DOHH2 (cell line): Measurements from ENCODE around the gene DCANP1.

Experiments used
- H3F3A ChIP-seq: fragments of 200-600 bp; sonication (generic), shearing (Covaris generic); 2 replicates; pipeline ENCODE4 v1.6.0; 2016; ENCODE audit warnings: antibody characterized with exemption, mild to moderate bottlenecking; ENCODE audit not compliant: control insufficient read depth, insufficient read depth
- H3K27ac ChIP-seq: fragments of 200-600 bp; sonication (generic); 2 replicates; pipeline ENCODE4 v1.5.1; 2014; ENCODE audit warnings: low read depth, mild to moderate bottlenecking, low read length, moderate library complexity
- H3K27me3 ChIP-seq: fragments of 200-600 bp; sonication (generic); 2 replicates; pipeline ENCODE4 v1.6.1; 2014; ENCODE audit warnings: mild to moderate bottlenecking, low read length, mixed read lengths; ENCODE audit not compliant: control insufficient read depth
- H3K36me3 ChIP-seq: fragments of 200-600 bp; sonication (generic); 2 replicates; pipeline ENCODE4 v1.6.1; 2014; ENCODE audit warnings: mild to moderate bottlenecking, low read length, moderate library complexity, mixed read lengths; ENCODE audit not compliant: control insufficient read depth
- H3K4me1 ChIP-seq: fragments of 200-600 bp; sonication (generic); 2 replicates; pipeline ENCODE4 v1.6.1; 2014; ENCODE audit warnings: mild to moderate bottlenecking, low read length, mixed read lengths; ENCODE audit not compliant: control insufficient read depth
- H3K4me2 ChIP-seq: fragments of 200-600 bp; sonication (generic); 2 replicates; pipeline ENCODE4 v1.6.0; 2014; ENCODE audit warnings: mild to moderate bottlenecking, low read length, moderate library complexity
- H3K4me3 ChIP-seq: fragments of 200-600 bp; sonication (generic); 2 replicates; pipeline ENCODE4 v1.5.1; 2014; ENCODE audit warnings: mild to moderate bottlenecking, low read length, mixed read lengths
- H3K79me2 ChIP-seq: fragments of 200-600 bp; sonication (generic); 2 replicates; pipeline ENCODE4 v1.6.1; 2014; ENCODE audit warnings: mild to moderate bottlenecking, low read length, mixed read lengths; ENCODE audit not compliant: control insufficient read depth
- H3K9me2 ChIP-seq: fragments of 200-600 bp; sonication (generic); replicated peaks from 2 replicates; pipeline ENCODE4 v1.6.1; 2014; ENCODE audit warnings: mild to moderate bottlenecking, low read length, mixed read lengths; ENCODE audit not compliant: control insufficient read depth
- H3K9me3 ChIP-seq: fragments of 200-600 bp; sonication (generic); 2 replicates; pipeline ENCODE4 v1.6.1; 2014; ENCODE audit warnings: antibody characterized with exemption, low read length, mixed read lengths; ENCODE audit not compliant: control insufficient read depth, insufficient read depth
- H4K20me1 ChIP-seq: fragments of 200-600 bp; sonication (generic); 2 replicates; pipeline ENCODE4 v1.6.0; 2014; ENCODE audit warnings: low read depth, mild to moderate bottlenecking, antibody characterized with exemption, low read length, moderate library complexity; ENCODE audit not compliant: control insufficient read depth, insufficient read depth
- CTCF ChIP-seq: fragments of 200-600 bp; sonication (generic); IDR thresholded peaks from one replicate; pipeline ENCODE4 v1.5.1; 2014; ENCODE audit warnings: antibody characterized with exemption, mild to moderate bottlenecking, low read depth, low read length; ENCODE audit not compliant: poor library complexity, severe bottlenecking
- EZH2phosphoT487 ChIP-seq: fragments of 200-600 bp; sonication (generic); IDR thresholded peaks from 2 replicates; pipeline ENCODE4 v1.6.1; 2017; ENCODE audit warnings: borderline replicate concordance, mild to moderate bottlenecking, antibody characterized with exemption, low read length, moderate library complexity, mixed read lengths

The DCANP1 gene

GRCh38 chr5:135438636-135439221 lies 8.4 kb downstream of the DCANP1 start:
- H3K4me2 ChIP-seq = no peak overlapping the region

GRCh38 chr5:135437796-135438560 lies 9.2 kb downstream of the DCANP1 start:
- Histone ChIP-seq H3K4me2 (peak overlapping the region; percentile 47), H3K9me3 (no peaks in the 10 kb centered on the region), H3K4me3 (no peak overlapping the region), H3K9me2 (no peaks in the 10 kb centered on the region), H3K79me2 (no peaks in the 10 kb centered on the region), H3K27me3 (peaks cover 22% of the 10 kb centered on the region), H3F3A (no peaks in the 10 kb centered on the region), H4K20me1 (no peaks in the 10 kb centered on the region), H3K4me1 (peaks cover 14% of the 10 kb centered on the region), H3K36me3 (no peaks in the 10 kb centered on the region), H3K27ac (no peak overlapping the region)
- TF ChIP-seq CTCF = no peak

More at GRCh38 chr5:135438636-135439221, 8.4 kb downstream of the DCANP1 start:
- Histone ChIP-seq H3K9me3 (no peaks in the 10 kb centered on the region), H4K20me1 (no peaks in the 10 kb centered on the region), H3K27ac (no peak overlapping the region), H3K27me3 (peaks cover 22% of the 10 kb centered on the region), H3K9me2 (no peaks in the 10 kb centered on the region), H3K4me1 (peaks cover 14% of the 10 kb centered on the region), H3K4me3 (no peak overlapping the region), H3K36me3 (no peaks in the 10 kb centered on the region), H3F3A (no peaks in the 10 kb centered on the region), H3K79me2 (no peaks in the 10 kb centered on the region)
- TF ChIP-seq EZH2phosphoT487 = no peak
- TF ChIP-seq CTCF = no peak

- TF ChIP-seq CTCF (no peak), EZH2phosphoT487 (no peak)
- peak overlapping the region; percentile 47 for H3K4me2 ChIP-seq
Measured at GRCh38 chr5:135437422-135437795, 9.7 kb downstream of the DCANP1 start.

More at GRCh38 chr5:135437422-135437795, 9.7 kb downstream of the DCANP1 start:
- no peaks in the 10 kb centered on the region for H3K79me2 ChIP-seq
- peaks cover 14% of the 10 kb centered on the region for H3K4me1 ChIP-seq
- H4K20me1 ChIP-seq = no peaks in the 10 kb centered on the region
- no peak overlapping the region for H3K4me3 ChIP-seq
- H3K27ac ChIP-seq = no peak overlapping the region
- peaks cover 20% of the 10 kb centered on the region for H3K27me3 ChIP-seq
- H3K9me2 ChIP-seq = no peaks in the 10 kb centered on the region
- H3K9me3 ChIP-seq = no peaks in the 10 kb centered on the region
- no peaks in the 10 kb centered on the region for H3K36me3 ChIP-seq
- no peaks in the 10 kb centered on the region for H3F3A ChIP-seq
